NCI-H69 (cell line): Measurements from ENCODE around the gene DNAJB13.

Experiments
- DNase-seq: peaks from one replicate; lab custom pipeline; 2025; lab: John Stamatoyannopoulos, UW

DNAJB13 gene

GRCh38 chr11:73951797-73952196 is 971 bp downstream of the DNAJB13 start:
- DNase-seq, result peak; percentile 13

GRCh38 chr11:73956876-73957653 is 6.2 kb downstream of the DNAJB13 start:
- peak; percentile 60 for DNase-seq

GRCh38 chr11:73957654-73958361 is 7.0 kb downstream of the DNAJB13 start:
- DNase-seq, result peak; percentile 60

GRCh38 chr11:73958521-73959141 is 7.8 kb downstream of the DNAJB13 start:
- DNase-seq, result no peak

- DNase-seq, result no peak
These were observed 10.5 kb downstream of the DNAJB13 start for GRCh38 chr11:73961321-73961720.

- DNase-seq, result no peak
These were observed 11.4 kb downstream of the DNAJB13 start for GRCh38 chr11:73962101-73962705.

- no peak for DNase-seq
These were observed 13.0 kb downstream of the DNAJB13 start for GRCh38 chr11:73963861-73964260.

GRCh38 chr11:73965076-73965763 is 14.4 kb downstream of the DNAJB13 start:
- peak; percentile 54 for DNase-seq

GRCh38 chr11:73965764-73966121 is 14.9 kb downstream of the DNAJB13 start:
- peak; percentile 47 for DNase-seq

- DNase-seq, result peak; percentile 20
These were observed 17.6 kb downstream of the DNAJB13 start for GRCh38 chr11:73968356-73968966.

GRCh38 chr11:73969091-73969490 is 18.3 kb downstream of the DNAJB13 start:
- DNase-seq, result no peak

- peak; percentile 30 for DNase-seq
These were observed 19.4 kb downstream of the DNAJB13 start for GRCh38 chr11:73969991-73970800.

GRCh38 chr11:73971175-73971719 is 20.4 kb downstream of the DNAJB13 start:
- peak; percentile 51 for DNase-seq

GRCh38 chr11:73972187-73972586 is 21.4 kb downstream of the DNAJB13 start:
- peak; percentile 57 for DNase-seq

GRCh38 chr11:73972620-73973449 is 22.0 kb downstream of the DNAJB13 start:
- DNase-seq, result peak; percentile 57

- DNase-seq, result no peak
These were observed 24.0 kb downstream of the DNAJB13 start for GRCh38 chr11:73974604-73975478.

GRCh38 chr11:73975479-73975757 is 24.6 kb downstream of the DNAJB13 start:
- DNase-seq, result no peak

- no peak for DNase-seq
These were observed 25.8 kb downstream of the DNAJB13 start for GRCh38 chr11:73976451-73977151.
